Omental fat pad (tissue), 4 donors: Measurements from ENCODE around the gene ANO2. TPM values are rescaled to one million over a fixed set of nuclear protein-coding genes. Genes with fewer than 3 reads are reported as not detected.
"Not testable (repeated sequence)": the region's sequence is repeated elsewhere in the genome, so short reads cannot be mapped to it uniquely, and the experiment has no call there.

Experiments
- ATAC-seq: fragments of 150-250 bp; one replicate; pipeline ENCODE4 v1.9.1; 2016; ENCODE audit warnings: mild to moderate bottlenecking, moderate library complexity; ENCODE audit not compliant: low FRiP score
- DNase-seq: peaks from one replicate; pipeline ENCODE4 v3.0.0-alpha.2; 2019; ENCODE audit warnings: low spot score
- CTCF ChIP-seq, 3 donors: fragments of 450-650 bp; IDR thresholded peaks; one replicate each; pipeline ENCODE4 v1.5.1; 2016 to 2017; ENCODE audit warnings: antibody characterized with exemption in 3 of 3, mild to moderate bottlenecking in 3 of 3, moderate library complexity in 2 of 3
- total RNA-seq, 4 donors: library from RNA; depleted of rRNA; stranded (reverse); fragments of >200 nt; gene quantifications; one replicate each; pipeline ENCODE4 v1.1.0, GENCODE V29; 2016

Gene ANO2
- total RNA-seq, 4 donors from 2014 or later = 7.0 to 95.0 (median 20.8) TPM

GRCh38 chr12:5840944-5841343 is 104.1 kb downstream of the ANO2 start:
- no peak for DNase-seq
- TF ChIP-seq CTCF (IDR thresholded peaks at IDR 0.05) = no peak
- ATAC-seq = no peak

- no peak for TF ChIP-seq CTCF (IDR thresholded peaks at IDR 0.05)
- DNase-seq (no peak), ATAC-seq (no peak)
Measured at GRCh38 chr12:5830111-5830510, 114.9 kb downstream of the ANO2 start.

- no peak for TF ChIP-seq CTCF (IDR thresholded peaks at IDR 0.05)
- no peak for ATAC-seq
- DNase-seq = no peak
Measured at GRCh38 chr12:5827591-5827990, 117.5 kb downstream of the ANO2 start.

GRCh38 chr12:5825761-5826160 is 119.3 kb downstream of the ANO2 start:
- not testable (repeated sequence) for ATAC-seq, DNase-seq

GRCh38 chr12:5818877-5819276 is 126.2 kb downstream of the ANO2 start:
- ATAC-seq = not testable (repeated sequence)

GRCh38 chr12:5817246-5817645 is 127.8 kb downstream of the ANO2 start:
- no peak for TF ChIP-seq CTCF (IDR thresholded peaks at IDR 0.05)
- ATAC-seq = no peak
- DNase-seq = no peak

More at GRCh38 chr12:5818877-5819276, 126.2 kb downstream of the ANO2 start:
- DNase-seq = not testable (repeated sequence)

GRCh38 chr12:5809586-5809985 is 135.5 kb downstream of the ANO2 start:
- DNase-seq = no peak
- ATAC-seq = no peak
- no peak for TF ChIP-seq CTCF (IDR thresholded peaks at IDR 0.05)

- DNase-seq (no peak), ATAC-seq (no peak)
- no peak for TF ChIP-seq CTCF (IDR thresholded peaks at IDR 0.05)
Measured at GRCh38 chr12:5808981-5809380, 136.1 kb downstream of the ANO2 start.
